Stomach smooth muscle (tissue), 2 donors: ENCODE results near the gene CXorf38.

ENCODE experiments used
- H3K27ac ChIP-seq: one replicate; pipeline ENCODE4 v1.7.0; 2013; ENCODE audit warnings: mild to moderate bottlenecking, low read length, inconsistent platforms
- H3K27me3 ChIP-seq, 2 donors: one replicate each; pipeline ENCODE4 v1.7.0; 2013; ENCODE audit warnings: low read length in 2 of 2; ENCODE audit not compliant: insufficient read depth in 2 of 2, control insufficient read depth in 1 of 2
- H3K36me3 ChIP-seq, 2 donors: one replicate each; pipeline ENCODE4 v1.7.0; 2013; ENCODE audit warnings: low read length in 2 of 2; ENCODE audit not compliant: control insufficient read depth in 2 of 2, insufficient read depth in 2 of 2
- H3K4me1 ChIP-seq: one replicate; pipeline ENCODE4 v1.7.0; 2013; ENCODE audit warnings: low read length; ENCODE audit not compliant: control insufficient read depth, insufficient read depth
- H3K4me3 ChIP-seq, 2 donors: one replicate each; pipeline ENCODE4 v1.7.0; 2013; ENCODE audit warnings: low read length in 2 of 2
- H3K9ac ChIP-seq, 2 donors: one replicate each; pipeline ENCODE4 v1.7.0; 2013; ENCODE audit warnings: low read length in 2 of 2, mild to moderate bottlenecking in 1 of 2
- H3K9me3 ChIP-seq, 2 donors: one replicate each; pipeline ENCODE4 v1.7.0; 2013; ENCODE audit warnings: low read length in 2 of 2; ENCODE audit not compliant: control insufficient read depth in 2 of 2
- donor health status: healthy.
- donor health status: Pancreatic carcinoma.

Gene CXorf38

DNA sequence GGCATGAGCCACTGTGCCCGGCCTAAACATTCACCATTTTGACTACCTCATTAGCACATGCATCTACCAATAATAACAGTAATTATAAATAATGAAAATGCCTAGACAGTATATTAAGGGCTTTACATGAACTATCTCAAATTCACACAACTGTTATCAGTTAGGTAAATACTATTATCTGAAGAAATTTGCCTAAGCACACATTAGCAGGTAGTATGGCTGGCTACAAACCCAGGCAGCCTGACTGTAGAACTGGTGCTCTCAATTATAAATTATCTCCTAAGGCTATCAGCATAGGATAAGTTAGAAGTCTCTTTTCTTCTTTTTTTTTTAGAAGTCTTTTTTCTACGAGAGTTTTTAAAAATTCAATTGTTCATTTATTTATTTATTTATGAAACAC, 14.1 kb upstream of the CXorf38 start:
- no peaks in the 10 kb centered on the region for H3K4me1 ChIP-seq
- peaks cover 0 to 3% of the 10 kb centered on the region in 2 donors for H3K27me3 ChIP-seq
- H3K4me3 ChIP-seq = no peak overlapping the region
- H3K27ac ChIP-seq = no peak overlapping the region
- peaks cover 11% of the 10 kb centered on the region in 2 donors for H3K36me3 ChIP-seq
- no peaks in the 10 kb centered on the region for H3K9me3 ChIP-seq
- no peak overlapping the region for H3K9ac ChIP-seq

DNA sequence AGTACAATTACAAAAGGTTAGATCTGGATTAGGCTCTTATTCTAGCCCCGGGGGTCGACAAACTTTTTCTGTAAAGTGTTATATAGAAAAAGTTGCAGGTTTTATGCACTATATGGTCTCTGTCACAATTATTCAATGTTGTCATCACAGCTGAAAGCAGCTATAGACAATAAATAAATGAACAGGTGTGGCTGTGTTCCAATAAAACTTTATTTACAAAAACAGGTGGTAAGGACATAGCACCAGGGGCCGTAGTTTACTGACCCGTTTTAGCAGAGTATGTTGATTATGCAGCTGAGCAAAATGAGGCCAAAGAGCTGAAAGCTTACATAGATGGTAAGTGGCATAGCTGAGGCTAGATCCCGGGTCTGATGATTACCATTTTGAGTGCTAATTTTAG, 13.0 kb upstream of the CXorf38 start:
- Histone ChIP-seq H3K27ac (no peak overlapping the region), H3K9ac (no peak overlapping the region), H3K4me3 (no peak overlapping the region), H3K9me3 (no peaks in the 10 kb centered on the region), H3K27me3 (peaks cover 0 to 4% of the 10 kb centered on the region in 2 donors), H3K4me1 (no peaks in the 10 kb centered on the region), H3K36me3 (peaks cover 7 to 11% of the 10 kb centered on the region in 2 donors)

DNA sequence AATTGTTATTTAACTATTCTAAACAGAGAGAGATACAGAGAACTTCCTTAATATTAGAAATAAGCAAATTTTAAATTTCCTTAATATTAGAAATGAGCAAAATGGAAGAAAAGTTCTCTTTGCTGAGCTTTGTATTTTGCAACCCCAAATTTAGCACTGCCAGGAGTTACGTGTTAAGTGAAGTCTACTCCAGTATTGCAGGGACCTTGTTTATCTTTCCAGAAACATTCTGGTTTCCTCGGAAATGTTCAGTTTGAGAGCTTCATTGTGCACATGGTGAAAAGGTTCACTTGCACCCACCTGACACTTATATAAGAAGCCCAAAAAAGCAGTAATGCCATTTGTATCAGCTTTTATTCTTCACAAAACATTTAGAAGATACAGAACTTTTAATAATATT, 6.2 kb upstream of the CXorf38 start:
- H3K36me3 ChIP-seq = peaks cover 0 to 4% of the 10 kb centered on the region in 2 donors
- no peaks in the 10 kb centered on the region for H3K4me1 ChIP-seq
- H3K4me3 ChIP-seq = no peak overlapping the region
- no peak overlapping the region for H3K9ac ChIP-seq
- H3K27me3 ChIP-seq = peaks cover 0 to 15% of the 10 kb centered on the region in 2 donors
- H3K9me3 ChIP-seq = no peaks in the 10 kb centered on the region
- no peak overlapping the region for H3K27ac ChIP-seq

DNA sequence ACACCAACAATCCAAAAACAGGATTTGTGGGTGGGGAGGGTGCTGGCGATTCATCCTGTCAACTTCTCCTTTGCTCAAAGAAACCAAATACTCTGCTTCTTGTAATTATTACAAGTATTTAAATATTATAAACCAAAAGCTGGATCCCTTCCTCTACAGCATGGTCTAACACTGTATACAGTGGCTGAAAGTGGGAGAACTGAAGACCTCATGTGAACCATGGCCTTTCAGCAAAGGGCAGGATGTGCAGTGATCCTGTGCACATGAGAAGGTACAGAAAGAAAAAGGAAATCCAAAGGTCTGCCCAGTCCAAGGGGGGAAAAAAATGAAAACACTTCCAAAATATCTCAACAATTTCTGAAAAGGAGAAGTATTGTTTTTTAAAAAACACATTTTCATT, 5.3 kb upstream of the CXorf38 start:
- no peak overlapping the region for H3K9ac ChIP-seq
- H3K4me3 ChIP-seq = no peak overlapping the region
- no peaks in the 10 kb centered on the region for H3K9me3 ChIP-seq
- peaks cover 4% of the 10 kb centered on the region for H3K4me1 ChIP-seq
- H3K36me3 ChIP-seq = peaks cover 0 to 4% of the 10 kb centered on the region in 2 donors
- H3K27ac ChIP-seq = no peak overlapping the region
- peaks cover 0 to 15% of the 10 kb centered on the region in 2 donors for H3K27me3 ChIP-seq

DNA sequence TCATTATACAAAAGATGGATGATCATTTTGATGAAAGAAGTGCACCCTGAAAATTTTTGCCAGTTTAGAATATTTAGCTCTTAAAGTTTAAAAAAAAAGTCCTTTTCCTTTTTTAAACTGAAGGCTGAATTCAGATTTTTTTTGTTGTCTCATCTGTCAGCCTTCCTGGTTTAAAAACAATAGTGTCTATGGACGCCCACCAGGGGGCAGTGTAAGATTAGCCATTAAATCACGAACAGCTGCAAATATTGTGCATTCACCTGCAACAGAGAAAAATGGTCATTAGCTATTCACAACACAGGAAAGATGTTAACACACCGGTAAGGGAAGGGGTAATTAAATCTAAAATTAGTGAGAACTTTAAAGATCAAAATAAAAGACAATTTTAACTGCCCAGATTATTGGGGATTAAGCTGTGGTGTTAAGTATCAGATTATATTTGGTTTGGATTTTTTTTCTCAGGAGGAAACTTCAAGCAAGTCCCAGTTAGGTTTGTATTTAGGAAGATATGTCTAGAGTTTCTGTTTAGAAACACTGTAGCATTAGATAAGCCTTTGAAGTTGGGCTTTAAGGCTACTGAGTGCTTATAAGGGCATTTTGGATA, 4.4 kb upstream of the CXorf38 start:
- no peak overlapping the region for H3K9ac ChIP-seq
- peaks cover 0 to 2% of the 10 kb centered on the region in 2 donors for H3K36me3 ChIP-seq
- H3K27me3 ChIP-seq = peaks cover 0 to 11% of the 10 kb centered on the region in 2 donors
- peaks cover 9% of the 10 kb centered on the region for H3K4me1 ChIP-seq
- no peaks in the 10 kb centered on the region for H3K9me3 ChIP-seq
- no peak overlapping the region for H3K27ac ChIP-seq
- no peak overlapping the region for H3K4me3 ChIP-seq

DNA sequence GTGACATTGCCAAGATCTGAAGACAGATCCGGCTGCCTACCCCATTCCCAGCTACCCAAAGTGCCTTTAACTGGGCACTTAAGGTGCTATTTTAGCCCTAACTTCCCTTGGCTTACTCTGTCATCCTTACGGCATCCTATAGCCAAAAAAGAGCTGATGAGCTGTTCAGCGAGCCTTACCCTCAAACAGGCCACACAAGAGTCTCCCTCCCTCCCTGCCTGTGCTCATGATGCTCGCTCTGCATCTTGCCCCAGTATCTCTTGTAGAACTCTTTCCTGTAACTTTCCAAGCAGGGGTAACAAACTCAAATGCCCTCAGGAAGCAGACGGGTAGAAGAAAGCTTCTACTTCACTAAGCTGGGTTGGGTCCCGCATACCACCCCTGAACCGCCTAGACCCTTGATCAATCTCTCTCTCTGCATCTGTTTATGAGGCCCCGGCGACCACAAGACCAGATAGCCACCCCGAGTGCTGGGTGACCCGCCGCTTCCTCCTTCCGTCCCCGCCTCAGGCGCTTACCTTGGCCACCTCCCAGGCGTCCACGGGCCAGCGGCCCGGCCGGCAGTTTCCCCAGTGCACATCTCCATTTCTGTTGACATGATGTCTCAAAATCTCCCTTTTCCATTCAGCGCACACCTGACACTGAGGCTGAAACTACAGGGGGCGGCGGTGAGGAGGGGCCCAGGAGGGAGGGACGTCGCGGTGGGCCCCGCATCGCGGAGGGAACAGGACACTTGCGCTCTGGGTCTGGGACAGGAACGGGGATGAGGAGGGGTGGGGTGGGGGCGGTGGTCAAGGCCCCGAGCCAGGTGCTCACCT, 663 bp downstream of the CXorf38 start:
- Histone ChIP-seq H3K27me3 (peaks cover 0 to 7% of the 10 kb centered on the region in 2 donors), H3K9me3 (no peaks in the 10 kb centered on the region), H3K36me3 (no peaks in the 10 kb centered on the region), H3K9ac (peak overlapping the region; percentile 62 to 67), H3K4me3 (peak overlapping the region; percentile 69 to 82), H3K27ac (peak overlapping the region; percentile 49), H3K4me1 (peaks cover 30% of the 10 kb centered on the region)

DNA sequence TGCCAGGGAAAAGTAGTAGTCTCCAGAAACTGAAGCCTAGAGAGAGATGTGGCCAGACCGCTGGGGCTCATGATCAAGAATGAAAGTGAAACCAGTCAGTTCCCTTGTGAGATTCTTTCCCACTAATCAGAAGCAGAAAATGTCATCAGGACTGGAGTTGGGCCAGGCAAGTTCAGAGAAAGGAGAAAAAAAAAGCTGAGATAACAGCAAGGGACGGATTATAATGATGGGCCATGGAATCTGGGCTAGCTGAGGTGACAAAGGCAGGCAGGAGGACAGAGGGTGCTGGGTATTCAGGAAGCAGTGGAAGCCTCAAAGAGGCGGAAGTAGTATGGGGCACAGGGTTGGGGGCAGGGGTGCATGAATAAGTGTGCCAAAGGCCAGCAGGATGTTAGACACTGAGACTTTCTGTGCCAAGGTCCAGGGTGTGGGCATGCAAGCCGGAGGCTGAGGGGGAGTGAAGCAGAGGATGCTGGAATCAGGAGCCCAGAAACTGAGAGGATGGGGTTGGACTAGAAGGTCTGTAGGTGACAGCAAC, 2.5 kb downstream of the CXorf38 start:
- H3K27ac ChIP-seq = peak overlapping the region; percentile 49
- H3K9me3 ChIP-seq = no peaks in the 10 kb centered on the region
- H3K36me3 ChIP-seq = no peaks in the 10 kb centered on the region
- H3K27me3 ChIP-seq = peaks cover 0 to 7% of the 10 kb centered on the region in 2 donors
- H3K4me3 ChIP-seq = peak overlapping the region; percentile 49 to 66
- peak overlapping the region in 1 of 2 donors; percentile 55 for H3K9ac ChIP-seq
- peaks cover 31% of the 10 kb centered on the region for H3K4me1 ChIP-seq

DNA sequence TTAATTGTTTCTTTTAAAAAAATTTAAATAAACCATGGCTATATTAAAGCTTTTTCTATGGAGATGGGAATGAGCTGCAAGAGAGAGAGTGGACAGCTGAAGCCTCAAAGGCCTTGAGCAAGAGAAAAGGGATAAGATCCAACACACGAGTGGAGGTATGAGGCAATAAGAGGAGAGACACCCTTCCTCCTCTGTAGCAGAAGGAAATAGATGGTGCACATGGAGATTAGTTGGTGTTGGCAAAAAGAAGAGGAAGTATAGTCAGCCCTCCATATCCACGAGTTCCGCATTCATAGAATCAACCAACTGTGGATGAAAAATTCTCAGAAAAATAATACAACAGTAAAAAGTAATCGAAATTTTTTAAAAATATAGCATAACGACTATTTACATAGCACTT, 3.2 kb downstream of the CXorf38 start:
- no peak overlapping the region for H3K27ac ChIP-seq
- H3K36me3 ChIP-seq = no peaks in the 10 kb centered on the region
- H3K9me3 ChIP-seq = no peaks in the 10 kb centered on the region
- peak overlapping the region in 1 of 2 donors; percentile 48 for H3K9ac ChIP-seq
- peaks cover 0 to 11% of the 10 kb centered on the region in 2 donors for H3K27me3 ChIP-seq
- H3K4me3 ChIP-seq = peak overlapping the region in 1 of 2 donors; percentile 66
- H3K4me1 ChIP-seq = peaks cover 31% of the 10 kb centered on the region

DNA sequence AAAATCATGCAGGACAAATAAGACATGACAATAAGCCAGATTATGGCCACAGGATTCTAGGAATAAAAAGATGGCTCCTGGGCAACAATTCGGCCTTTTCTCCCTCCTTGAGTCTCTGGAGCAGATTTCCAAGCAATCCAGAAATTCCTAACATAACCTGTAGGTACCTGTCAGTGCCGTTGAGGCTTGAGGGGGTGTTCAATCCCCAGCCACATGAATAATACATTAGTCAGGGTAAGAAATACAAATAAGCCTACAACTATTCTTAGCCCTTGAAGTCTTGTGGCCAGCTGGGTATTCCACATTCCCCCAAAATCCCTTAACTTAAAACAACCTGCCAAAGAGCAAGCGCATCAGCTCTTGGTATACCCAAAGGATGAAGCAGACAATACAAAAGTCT, 9.7 kb downstream of the CXorf38 start:
- Histone ChIP-seq H3K36me3 (peaks cover 23 to 29% of the 10 kb centered on the region in 2 donors), H3K9me3 (no peaks in the 10 kb centered on the region), H3K27me3 (peaks cover 0 to 26% of the 10 kb centered on the region in 2 donors), H3K9ac (no peak overlapping the region), H3K27ac (no peak overlapping the region), H3K4me1 (peaks cover 9% of the 10 kb centered on the region), H3K4me3 (no peak overlapping the region)

DNA sequence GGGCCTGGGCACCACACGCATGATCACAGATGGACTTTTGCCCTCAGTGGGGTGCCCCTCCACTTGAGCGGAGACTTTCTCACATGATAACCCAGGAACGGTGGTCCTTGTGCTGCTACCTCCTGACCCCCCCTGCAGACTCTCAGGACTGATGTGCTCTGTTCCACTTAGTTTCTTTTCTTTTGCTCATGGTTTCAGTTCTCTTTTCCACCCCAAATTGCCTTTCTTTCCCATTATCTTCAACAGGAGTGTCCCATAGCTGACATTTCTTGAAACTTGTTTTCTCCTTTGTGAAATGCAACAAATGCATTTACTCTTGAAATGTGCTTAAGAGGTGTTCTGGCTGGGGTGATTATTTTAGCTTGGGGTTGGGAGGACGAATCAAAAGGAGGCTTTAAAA, 15.2 kb downstream of the CXorf38 start:
- no peak overlapping the region for H3K9ac ChIP-seq

More for the DNA sequence above, 15.2 kb downstream of the CXorf38 start:
- Histone ChIP-seq H3K36me3 (peaks cover 30 to 41% of the 10 kb centered on the region in 2 donors), H3K4me3 (no peak overlapping the region), H3K27ac (no peak overlapping the region), H3K9me3 (no peaks in the 10 kb centered on the region), H3K4me1 (no peaks in the 10 kb centered on the region), H3K27me3 (peaks cover 0 to 17% of the 10 kb centered on the region in 2 donors)
